Duodenal mucosa (tissue), 2 donors: Measurements from ENCODE around the gene PARD3B.

Experiments
- H3K27ac ChIP-seq: one replicate; pipeline ENCODE4 v1.7.0; 2013; ENCODE audit warnings: low read depth, low read length
- H3K27me3 ChIP-seq, 2 donors: one replicate each; pipeline ENCODE4 v1.7.0; 2013; ENCODE audit warnings: low read length in 2 of 2, control low read depth in 1 of 2; ENCODE audit not compliant: insufficient read depth in 2 of 2, control insufficient read depth in 1 of 2
- H3K36me3 ChIP-seq, 2 donors: one replicate each; pipeline ENCODE4 v1.7.0; 2013; ENCODE audit warnings: low read length in 2 of 2, control low read depth in 1 of 2; ENCODE audit not compliant: insufficient read depth in 2 of 2, control insufficient read depth in 1 of 2
- H3K4me1 ChIP-seq, 2 donors: one replicate each; pipeline ENCODE4 v1.7.0; 2013; ENCODE audit warnings: low read length in 2 of 2, control low read depth in 1 of 2; ENCODE audit not compliant: insufficient read depth in 2 of 2, control insufficient read depth in 1 of 2
- H3K4me3 ChIP-seq, 2 donors: one replicate each; pipeline ENCODE4 v1.7.0; 2013; ENCODE audit warnings: low read length in 2 of 2, low read depth in 1 of 2
- H3K9ac ChIP-seq, 2 donors: one replicate each; pipeline ENCODE4 v1.7.0; 2013; ENCODE audit warnings: low read length in 2 of 2, low read depth in 1 of 2
- H3K9me3 ChIP-seq, 2 donors: one replicate each; pipeline ENCODE4 v1.7.0; 2013; ENCODE audit warnings: low read length in 2 of 2, control low read depth in 1 of 2; ENCODE audit not compliant: control insufficient read depth in 1 of 2

The PARD3B gene

GRCh38 chr2:204681412-204681811, 136.1 kb downstream of the PARD3B start:
- Histone ChIP-seq H3K4me1 (no peaks in the 10 kb centered on the region), H3K27ac (no peak overlapping the region), H3K9ac (no peak overlapping the region), H3K4me3 (no peak overlapping the region), H3K36me3 (no peaks in the 10 kb centered on the region), H3K9me3 (no peaks in the 10 kb centered on the region), H3K27me3 (no peaks in the 10 kb centered on the region)

GRCh38 chr2:204683384-204683783, 138.1 kb downstream of the PARD3B start:
- Histone ChIP-seq H3K27me3 (no peaks in the 10 kb centered on the region), H3K9ac (no peak overlapping the region), H3K27ac (no peak overlapping the region), H3K9me3 (no peaks in the 10 kb centered on the region), H3K4me1 (no peaks in the 10 kb centered on the region), H3K36me3 (no peaks in the 10 kb centered on the region), H3K4me3 (no peak overlapping the region)

- no peaks in the 10 kb centered on the region for H3K27me3 ChIP-seq
- H3K4me3 ChIP-seq, result no peak overlapping the region
- no peaks in the 10 kb centered on the region for H3K9me3 ChIP-seq
- H3K36me3 ChIP-seq, result no peaks in the 10 kb centered on the region
- H3K9ac ChIP-seq, result no peak overlapping the region
- H3K27ac ChIP-seq, result no peak overlapping the region
- H3K4me1 ChIP-seq, result no peaks in the 10 kb centered on the region
Observed at GRCh38 chr2:204686406-204686805, 141.1 kb downstream of the PARD3B start.

- Histone ChIP-seq H3K36me3 (no peaks in the 10 kb centered on the region), H3K27me3 (no peaks in the 10 kb centered on the region), H3K4me3 (no peak overlapping the region), H3K9ac (no peak overlapping the region), H3K27ac (no peak overlapping the region), H3K4me1 (no peaks in the 10 kb centered on the region), H3K9me3 (no peaks in the 10 kb centered on the region)
Observed at GRCh38 chr2:204687776-204688175, 142.5 kb downstream of the PARD3B start.

GRCh38 chr2:204691911-204692510, 146.7 kb downstream of the PARD3B start:
- H3K9me3 ChIP-seq, result no peaks in the 10 kb centered on the region
- H3K4me3 ChIP-seq, result no peak overlapping the region
- H3K36me3 ChIP-seq, result no peaks in the 10 kb centered on the region
- no peaks in the 10 kb centered on the region for H3K4me1 ChIP-seq
- no peaks in the 10 kb centered on the region for H3K27me3 ChIP-seq
- H3K27ac ChIP-seq, result no peak overlapping the region
- no peak overlapping the region for H3K9ac ChIP-seq

- H3K27ac ChIP-seq, result no peak overlapping the region
- no peaks in the 10 kb centered on the region for H3K4me1 ChIP-seq
- H3K9me3 ChIP-seq, result no peaks in the 10 kb centered on the region
- no peaks in the 10 kb centered on the region for H3K27me3 ChIP-seq
- no peak overlapping the region for H3K9ac ChIP-seq
- H3K4me3 ChIP-seq, result no peak overlapping the region
- H3K36me3 ChIP-seq, result no peaks in the 10 kb centered on the region
Observed at GRCh38 chr2:204692790-204693189, 147.5 kb downstream of the PARD3B start.

GRCh38 chr2:204693262-204693661, 148.0 kb downstream of the PARD3B start:
- no peaks in the 10 kb centered on the region for H3K4me1 ChIP-seq
- no peak overlapping the region for H3K4me3 ChIP-seq
- no peak overlapping the region for H3K27ac ChIP-seq

GRCh38 chr2:204695506-204695905, 150.2 kb downstream of the PARD3B start:
- no peaks in the 10 kb centered on the region for H3K9me3 ChIP-seq
- H3K27me3 ChIP-seq, result no peaks in the 10 kb centered on the region
- H3K36me3 ChIP-seq, result no peaks in the 10 kb centered on the region
- H3K4me1 ChIP-seq, result no peaks in the 10 kb centered on the region
- H3K4me3 ChIP-seq, result no peak overlapping the region
- H3K9ac ChIP-seq, result no peak overlapping the region
- H3K27ac ChIP-seq, result no peak overlapping the region

More at GRCh38 chr2:204693262-204693661, 148.0 kb downstream of the PARD3B start:
- H3K27me3 ChIP-seq, result no peaks in the 10 kb centered on the region
- no peak overlapping the region for H3K9ac ChIP-seq
- no peaks in the 10 kb centered on the region for H3K9me3 ChIP-seq
- H3K36me3 ChIP-seq, result no peaks in the 10 kb centered on the region

GRCh38 chr2:204696124-204696523, 150.8 kb downstream of the PARD3B start:
- Histone ChIP-seq H3K9ac (no peak overlapping the region), H3K9me3 (no peaks in the 10 kb centered on the region), H3K4me3 (no peak overlapping the region), H3K36me3 (no peaks in the 10 kb centered on the region), H3K4me1 (no peaks in the 10 kb centered on the region), H3K27me3 (no peaks in the 10 kb centered on the region), H3K27ac (no peak overlapping the region)

GRCh38 chr2:204705243-204705932, 160.1 kb downstream of the PARD3B start:
- H3K9ac ChIP-seq, result no peak overlapping the region
- no peaks in the 10 kb centered on the region for H3K36me3 ChIP-seq
- no peak overlapping the region for H3K4me3 ChIP-seq
- H3K9me3 ChIP-seq, result no peaks in the 10 kb centered on the region
- H3K4me1 ChIP-seq, result no peaks in the 10 kb centered on the region
- no peak overlapping the region for H3K27ac ChIP-seq
- H3K27me3 ChIP-seq, result no peaks in the 10 kb centered on the region
